ENCODE results near the gene RETREG3.

- TF ChIP-seq CTCF (IDR thresholded peaks at IDR 0.05; ENCODE audit: poor library complexity) (no peak), EZH2 (IDR thresholded peaks at IDR 0.05; ENCODE audit: borderline replicate concordance) (no peak)
These were observed 46.6 kb downstream of the RETREG3 start for GRCh38 chr17:42562388-42563142.

Data from hepatocyte (in vitro differentiated cells).